Measurements from ENCODE around the gene ZBED2. TPM values are rescaled to one million over a fixed set of nuclear protein-coding genes. Genes with fewer than 3 reads are reported as not detected.

ZBED2 gene
- total and polyA plus RNA-seq, 2 donors (not counting 1 experiment from before 2014, with no cell fraction given), result 0.06 TPM; not detected in 1

- Histone ChIP-seq H3K9ac (ENCODE audit: insufficient read depth, low read length) (no peak overlapping the region), H3K79me2 (ENCODE audit: control insufficient read depth, insufficient read depth, low read length) (no peaks in the 10 kb centered on the region), H4K20me1 (ENCODE audit: control insufficient read depth, extremely low read depth, insufficient read depth, low read length) (no peaks in the 10 kb centered on the region), H3K4me3 (replicated peaks in 1 of 4; ENCODE audit: control extremely low read depth in 1 of 4, insufficient read depth in 1 of 4, low read depth in 3 of 4, low read length in 4 of 4) (no peak overlapping the region), H3K36me3 (ENCODE audit: control insufficient read depth, insufficient read depth, low read length) (no peaks in the 10 kb centered on the region), H3K4me2 (ENCODE audit: extremely low read depth, insufficient read depth, low read length) (no peak overlapping the region), H3K4me1 (ENCODE audit: control insufficient read depth, extremely low read depth, insufficient read depth, low read length) (peaks cover 8% of the 10 kb centered on the region), H2AFZ (ENCODE audit: low read length) (peak overlapping the region; percentile 17), H3K27ac (ENCODE audit: insufficient read depth, low read length) (no peak overlapping the region), H3K9me3 (ENCODE audit: control insufficient read depth, insufficient read depth, low read depth, low read length) (no peaks in the 10 kb centered on the region), H3K27me3 (ENCODE audit: control insufficient read depth, insufficient read depth, low read length) (no peaks in the 10 kb centered on the region)
- TF ChIP-seq EZH2 (IDR thresholded peaks at IDR 0.05; ENCODE audit: low read length, missing control alignments), result no peak
- TF ChIP-seq, protein P1, sequence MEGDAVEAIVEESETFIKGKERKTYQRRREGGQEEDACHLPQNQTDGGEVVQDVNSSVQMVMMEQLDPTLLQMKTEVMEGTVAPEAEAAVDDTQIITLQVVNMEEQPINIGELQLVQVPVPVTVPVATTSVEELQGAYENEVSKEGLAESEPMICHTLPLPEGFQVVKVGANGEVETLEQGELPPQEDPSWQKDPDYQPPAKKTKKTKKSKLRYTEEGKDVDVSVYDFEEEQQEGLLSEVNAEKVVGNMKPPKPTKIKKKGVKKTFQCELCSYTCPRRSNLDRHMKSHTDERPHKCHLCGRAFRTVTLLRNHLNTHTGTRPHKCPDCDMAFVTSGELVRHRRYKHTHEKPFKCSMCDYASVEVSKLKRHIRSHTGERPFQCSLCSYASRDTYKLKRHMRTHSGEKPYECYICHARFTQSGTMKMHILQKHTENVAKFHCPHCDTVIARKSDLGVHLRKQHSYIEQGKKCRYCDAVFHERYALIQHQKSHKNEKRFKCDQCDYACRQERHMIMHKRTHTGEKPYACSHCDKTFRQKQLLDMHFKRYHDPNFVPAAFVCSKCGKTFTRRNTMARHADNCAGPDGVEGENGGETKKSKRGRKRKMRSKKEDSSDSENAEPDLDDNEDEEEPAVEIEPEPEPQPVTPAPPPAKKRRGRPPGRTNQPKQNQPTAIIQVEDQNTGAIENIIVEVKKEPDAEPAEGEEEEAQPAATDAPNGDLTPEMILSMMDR (conservative IDR thresholded peaks at IDR 0.05 in 1 of 2, IDR thresholded peaks at IDR 0.05 in 1 of 2; ENCODE audit: low read depth in 1 of 2, low read length in 2 of 2), result no peak
- DNase-seq (ENCODE audit: low read depth in 2 of 2), result peak in 1 of 2 donors; percentile 54
Measured at GRCh38 chr3:111592936-111593335, 2.2 kb downstream of the ZBED2 start.

- TF ChIP-seq, protein P1 (conservative IDR thresholded peaks at IDR 0.05 in 1 of 2, IDR thresholded peaks at IDR 0.05 in 1 of 2; ENCODE audit: low read depth in 1 of 2, low read length in 2 of 2), result no peak
- no peak for TF ChIP-seq EZH2 (IDR thresholded peaks at IDR 0.05; ENCODE audit: low read length, missing control alignments)
- Histone ChIP-seq H3K9ac (ENCODE audit: insufficient read depth, low read length) (no peak overlapping the region), H3K36me3 (ENCODE audit: control insufficient read depth, insufficient read depth, low read length) (no peaks in the 10 kb centered on the region), H4K20me1 (ENCODE audit: control insufficient read depth, extremely low read depth, insufficient read depth, low read length) (no peaks in the 10 kb centered on the region), H3K9me3 (ENCODE audit: control insufficient read depth, insufficient read depth, low read depth, low read length) (no peaks in the 10 kb centered on the region), H3K79me2 (ENCODE audit: control insufficient read depth, insufficient read depth, low read length) (no peaks in the 10 kb centered on the region), H3K27ac (ENCODE audit: insufficient read depth, low read length) (no peak overlapping the region), H3K4me2 (ENCODE audit: extremely low read depth, insufficient read depth, low read length) (no peak overlapping the region), H3K4me3 (replicated peaks in 1 of 4; ENCODE audit: control extremely low read depth in 1 of 4, insufficient read depth in 1 of 4, low read depth in 3 of 4, low read length in 4 of 4) (no peak overlapping the region), H3K27me3 (ENCODE audit: control insufficient read depth, insufficient read depth, low read length) (no peaks in the 10 kb centered on the region), H3K4me1 (ENCODE audit: control insufficient read depth, extremely low read depth, insufficient read depth, low read length) (peaks cover 8% of the 10 kb centered on the region), H2AFZ (ENCODE audit: low read length) (no peak overlapping the region)
- DNase-seq (ENCODE audit: low read depth in 2 of 2), result peak in 1 of 2 donors; percentile 50
Measured at GRCh38 chr3:111592143-111592542, 3.0 kb downstream of the ZBED2 start.

DNA sequence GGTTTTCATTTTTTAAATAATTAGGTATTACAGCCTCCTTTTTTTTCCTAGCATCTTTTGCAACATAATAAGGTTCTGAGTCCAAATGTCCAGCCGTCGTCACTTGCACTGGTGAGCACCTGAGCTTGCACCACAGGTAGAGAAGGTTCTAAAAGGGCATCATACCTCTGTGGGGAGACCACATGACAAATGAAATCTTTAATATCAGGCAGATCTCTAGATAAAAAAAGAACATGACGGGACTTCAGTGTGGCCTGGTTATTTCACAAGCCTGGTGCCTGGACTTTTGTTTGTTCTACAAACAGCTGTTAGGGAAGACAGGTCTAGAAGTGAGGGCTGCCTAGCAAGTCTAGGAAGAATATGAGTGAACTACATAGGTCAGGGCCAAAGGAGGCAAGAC is 3.6 kb downstream of the ZBED2 start:
- peak overlapping the region; percentile 58 for H2AFZ ChIP-seq (ENCODE audit: low read length)
- peak in 1 of 2 donors; percentile 32 for DNase-seq (ENCODE audit: low read depth in 2 of 2)

More for the DNA sequence above, 3.6 kb downstream of the ZBED2 start:
- Histone ChIP-seq H3K27ac (ENCODE audit: insufficient read depth, low read length) (no peak overlapping the region), H3K4me2 (ENCODE audit: extremely low read depth, insufficient read depth, low read length) (no peak overlapping the region), H4K20me1 (ENCODE audit: control insufficient read depth, extremely low read depth, insufficient read depth, low read length) (no peaks in the 10 kb centered on the region), H3K27me3 (ENCODE audit: control insufficient read depth, insufficient read depth, low read length) (no peaks in the 10 kb centered on the region), H3K4me1 (ENCODE audit: control insufficient read depth, extremely low read depth, insufficient read depth, low read length) (peaks cover 8% of the 10 kb centered on the region), H3K79me2 (ENCODE audit: control insufficient read depth, insufficient read depth, low read length) (no peaks in the 10 kb centered on the region), H3K9ac (ENCODE audit: insufficient read depth, low read length) (no peak overlapping the region), H3K36me3 (ENCODE audit: control insufficient read depth, insufficient read depth, low read length) (no peaks in the 10 kb centered on the region), H3K4me3 (replicated peaks in 1 of 4; ENCODE audit: control extremely low read depth in 1 of 4, insufficient read depth in 1 of 4, low read depth in 3 of 4, low read length in 4 of 4) (no peak overlapping the region), H3K9me3 (ENCODE audit: control insufficient read depth, insufficient read depth, low read depth, low read length) (no peaks in the 10 kb centered on the region)
- TF ChIP-seq, protein P1 (conservative IDR thresholded peaks at IDR 0.05 in 1 of 2, IDR thresholded peaks at IDR 0.05 in 1 of 2; ENCODE audit: low read depth in 1 of 2, low read length in 2 of 2), result no peak
- TF ChIP-seq EZH2 (IDR thresholded peaks at IDR 0.05; ENCODE audit: low read length, missing control alignments), result no peak
